Superior temporal gyrus (tissue), 1 donor: ENCODE results near the gene SSNA1.

Experiments
- DNase-seq: peaks from one replicate; pipeline ENCODE4 v3.0.0-alpha.2; 2016; ENCODE audit errors: extremely low spot score

Gene SSNA1

GRCh38 chr9:137152844-137153405, 35.6 kb upstream of the SSNA1 start:
- no peak for DNase-seq

DNA sequence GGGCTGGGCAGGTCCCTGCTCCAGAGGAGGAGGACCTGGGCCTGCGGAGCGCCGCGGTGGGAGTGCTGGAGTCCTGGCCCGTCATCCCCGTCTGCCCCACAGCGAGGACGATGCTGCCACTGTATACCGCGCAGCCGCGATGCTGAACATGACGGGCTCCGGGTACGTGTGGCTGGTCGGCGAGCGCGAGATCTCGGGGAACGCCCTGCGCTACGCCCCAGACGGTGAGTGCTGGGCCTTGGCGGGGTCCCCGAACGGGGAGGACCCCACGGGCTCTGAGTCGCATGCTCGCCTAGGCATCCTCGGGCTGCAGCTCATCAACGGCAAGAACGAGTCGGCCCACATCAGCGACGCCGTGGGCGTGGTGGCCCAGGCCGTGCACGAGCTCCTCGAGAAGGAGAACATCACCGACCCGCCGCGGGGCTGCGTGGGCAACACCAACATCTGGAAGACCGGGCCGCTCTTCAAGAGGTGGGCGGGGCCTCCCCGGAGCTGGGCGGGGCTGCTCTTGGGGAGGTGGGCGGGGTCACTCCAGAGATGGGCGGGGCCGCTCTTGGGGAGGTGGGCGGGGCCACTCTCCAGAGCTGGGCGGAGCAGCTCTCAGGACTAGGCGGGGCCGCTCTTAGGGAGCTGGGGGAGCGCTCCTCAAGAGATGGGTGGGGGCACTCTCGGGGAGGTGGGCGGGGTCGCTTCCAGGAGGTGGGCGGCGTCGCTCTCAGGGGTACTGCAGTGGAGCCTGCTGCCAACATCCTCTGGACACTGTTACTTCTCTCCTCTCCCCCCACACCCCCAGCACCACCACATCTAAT, 31.7 kb upstream of the SSNA1 start:
- no peak for DNase-seq

DNA sequence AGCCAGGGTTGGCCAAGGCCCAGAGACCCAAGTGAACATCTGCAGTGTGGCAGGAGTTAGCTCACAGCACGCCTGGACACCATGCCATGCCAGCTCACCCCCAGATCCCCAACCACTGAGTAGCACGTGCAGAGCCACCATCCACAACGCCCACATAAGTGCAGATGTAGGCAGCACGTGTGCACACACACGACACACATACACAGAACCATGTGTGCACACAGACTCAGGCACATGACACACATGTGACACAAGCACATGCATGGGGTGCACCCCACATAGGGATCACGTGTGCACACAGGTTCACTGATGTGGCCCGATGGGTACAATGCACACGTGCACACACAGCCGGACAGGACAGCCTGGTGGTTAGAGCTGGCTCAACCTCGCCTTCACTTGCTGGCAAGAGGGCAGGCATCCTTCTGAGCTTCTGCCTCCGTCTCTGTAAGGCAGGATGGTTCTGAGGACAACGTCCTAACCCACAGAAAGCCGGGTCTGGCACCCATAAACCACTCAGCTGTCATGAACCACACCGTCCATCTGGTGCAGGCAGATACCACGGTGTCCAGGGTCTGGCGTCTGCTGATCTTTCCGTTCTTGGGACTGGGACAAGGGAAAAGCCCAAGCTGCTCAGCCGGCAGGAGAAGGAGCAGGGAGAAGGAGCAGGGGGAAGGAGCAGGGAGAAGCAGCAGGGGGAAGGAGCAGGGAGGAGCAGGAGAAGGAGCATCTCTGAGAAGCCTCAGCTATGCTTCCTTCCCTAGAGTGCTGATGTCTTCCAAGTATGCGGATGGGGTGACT, 30.7 kb upstream of the SSNA1 start:
- no peak for DNase-seq

- DNase-seq = no peak
Observed at GRCh38 chr9:137158625-137159024, 29.9 kb upstream of the SSNA1 start.

GRCh38 chr9:137159105-137160053, 29.1 kb upstream of the SSNA1 start:
- no peak for DNase-seq

DNA sequence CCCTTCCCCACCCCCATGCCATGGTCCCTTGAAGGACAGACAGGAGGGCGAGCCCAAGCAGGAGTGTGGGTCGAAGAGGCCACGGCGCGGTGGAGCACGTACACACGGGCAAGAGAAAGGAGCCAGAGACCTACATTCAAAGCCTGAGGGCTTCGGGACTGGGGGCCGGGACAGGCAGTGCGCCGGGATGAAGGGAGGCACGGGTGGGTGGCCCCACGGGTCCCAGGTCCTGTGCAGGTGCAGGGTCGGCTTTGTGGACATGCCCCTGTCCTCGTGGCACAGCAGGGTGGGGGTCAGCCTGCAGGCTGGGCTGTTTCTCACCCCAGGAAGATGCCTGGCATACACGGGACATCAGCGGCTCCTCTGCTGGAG, 28.4 kb upstream of the SSNA1 start:
- no peak for DNase-seq

GRCh38 chr9:137160716-137161557, 27.5 kb upstream of the SSNA1 start:
- no peak for DNase-seq

DNA sequence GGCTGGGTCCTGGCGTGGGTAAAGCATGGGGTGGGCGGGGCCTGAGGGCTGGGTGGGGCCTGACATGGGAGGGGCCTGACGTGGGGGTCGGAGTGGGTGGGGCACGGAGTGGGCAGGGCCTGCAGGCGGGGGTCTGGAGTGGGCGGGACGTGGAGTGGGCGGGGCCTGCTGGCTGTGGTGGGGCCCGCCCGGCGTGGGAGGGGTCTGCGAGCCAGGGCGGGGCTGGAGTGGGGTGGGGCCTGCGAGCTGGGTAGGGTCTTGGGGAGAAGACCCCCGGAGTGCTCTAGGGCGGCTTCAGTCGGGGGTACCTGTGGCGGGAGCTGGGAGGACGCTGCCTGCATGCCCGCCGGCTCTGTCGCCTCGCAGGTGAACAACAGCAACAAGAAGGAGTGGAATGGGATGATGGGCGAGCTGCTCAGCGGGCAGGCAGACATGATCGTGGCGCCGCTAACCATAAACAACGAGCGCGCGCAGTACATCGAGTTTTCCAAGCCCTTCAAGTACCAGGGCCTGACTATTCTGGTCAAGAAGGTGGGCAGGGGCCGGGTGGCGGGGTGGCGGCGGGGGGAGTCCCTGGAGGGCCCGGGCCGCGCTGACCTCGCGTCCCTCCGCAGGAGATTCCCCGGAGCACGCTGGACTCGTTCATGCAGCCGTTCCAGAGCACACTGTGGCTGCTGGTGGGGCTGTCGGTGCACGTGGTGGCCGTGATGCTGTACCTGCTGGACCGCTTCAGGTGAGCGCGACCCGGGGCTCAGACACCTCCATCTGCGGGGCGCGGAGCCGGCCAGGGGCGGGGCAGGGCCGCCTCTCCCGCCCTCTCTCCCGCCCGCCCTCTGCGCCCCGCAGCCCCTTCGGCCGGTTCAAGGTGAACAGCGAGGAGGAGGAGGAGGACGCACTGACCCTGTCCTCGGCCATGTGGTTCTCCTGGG, 26.7 kb upstream of the SSNA1 start:
- DNase-seq = no peak

GRCh38 chr9:137162505-137163364, 25.7 kb upstream of the SSNA1 start:
- no peak for DNase-seq

DNA sequence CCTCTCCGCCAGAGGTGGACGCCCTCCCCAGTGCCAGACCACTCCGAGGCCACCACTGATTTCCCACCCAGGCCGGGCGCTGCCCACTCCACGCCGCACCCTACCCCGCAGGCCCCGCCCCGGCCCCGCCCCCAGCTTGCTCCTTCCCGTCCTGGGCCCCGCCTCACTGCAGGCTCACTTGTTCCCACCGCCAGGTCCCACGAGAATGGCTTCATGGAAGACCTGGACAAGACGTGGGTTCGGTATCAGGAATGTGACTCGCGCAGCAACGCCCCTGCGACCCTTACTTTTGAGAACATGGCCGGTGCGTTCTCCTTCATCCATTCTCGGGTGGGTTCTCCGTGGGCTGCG, 25.1 kb upstream of the SSNA1 start:
- no peak for DNase-seq

- DNase-seq = no peak
Observed at GRCh38 chr9:137163805-137164204, 24.7 kb upstream of the SSNA1 start.

- no peak for DNase-seq
Observed at GRCh38 chr9:137164370-137165249, 23.9 kb upstream of the SSNA1 start.

DNA sequence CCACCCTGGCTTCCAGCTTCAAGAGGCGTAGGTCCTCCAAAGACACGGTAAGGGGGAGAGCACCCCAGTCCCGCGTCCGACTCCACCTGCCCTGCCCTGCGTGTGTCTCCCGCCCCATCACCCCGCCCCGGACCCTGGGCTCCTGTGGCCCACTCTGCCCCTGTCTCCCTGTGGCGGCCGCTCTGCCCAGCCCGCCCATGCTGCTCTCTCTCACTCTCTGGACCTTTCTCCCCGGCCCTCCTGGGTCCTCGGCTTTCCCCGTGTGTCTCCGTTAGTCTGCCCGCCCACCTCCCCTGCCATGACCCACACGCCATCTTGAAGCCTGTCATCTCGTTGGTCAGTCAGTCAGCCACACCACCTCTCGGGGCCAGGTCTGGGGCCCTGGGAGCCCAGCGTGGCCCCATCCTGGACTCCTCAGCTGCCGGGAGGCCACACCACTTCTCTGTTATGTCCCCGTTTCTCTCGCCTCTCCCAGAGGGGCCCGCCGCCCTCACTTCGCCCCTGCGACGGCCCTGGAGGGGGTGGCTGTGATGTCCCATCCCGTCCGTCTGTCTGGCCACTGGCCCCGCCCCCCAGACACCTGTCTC, 23.1 kb upstream of the SSNA1 start:
- DNase-seq = no peak

GRCh38 chr9:137166380-137167229, 21.9 kb upstream of the SSNA1 start:
- no peak for DNase-seq

- DNase-seq = no peak
Observed at GRCh38 chr9:137167277-137167746, 21.2 kb upstream of the SSNA1 start.
